ENCODE data around the gene CXorf49.

- TF ChIP-seq TOX (CRISPR knock-in tag; IDR thresholded peaks at IDR 0.05; ENCODE audit: borderline replicate concordance) = no peak
- TF ChIP-seq PATZ1 (CRISPR knock-in tag; IDR thresholded peaks at IDR 0.05; ENCODE audit: borderline replicate concordance) = no peak
- no peak for TF ChIP-seq GLIS3 (CRISPR knock-in tag; IDR thresholded peaks at IDR 0.05)
- TF ChIP-seq PPARA (CRISPR knock-in tag; IDR thresholded peaks at IDR 0.05; ENCODE audit: borderline replicate concordance) = no peak
- TF ChIP-seq ZNF565 (CRISPR knock-in tag; conservative IDR thresholded peaks at IDR 0.05; ENCODE audit: low read depth) = no peak
- no peak for TF ChIP-seq ZC3H10 (CRISPR knock-in tag; IDR thresholded peaks at IDR 0.05)
- TF ChIP-seq ZNF8 (CRISPR knock-in tag; IDR thresholded peaks at IDR 0.05) = no peak
- no peak for TF ChIP-seq RARB (CRISPR knock-in tag; IDR thresholded peaks at IDR 0.05)
- TF ChIP-seq, protein P1, sequence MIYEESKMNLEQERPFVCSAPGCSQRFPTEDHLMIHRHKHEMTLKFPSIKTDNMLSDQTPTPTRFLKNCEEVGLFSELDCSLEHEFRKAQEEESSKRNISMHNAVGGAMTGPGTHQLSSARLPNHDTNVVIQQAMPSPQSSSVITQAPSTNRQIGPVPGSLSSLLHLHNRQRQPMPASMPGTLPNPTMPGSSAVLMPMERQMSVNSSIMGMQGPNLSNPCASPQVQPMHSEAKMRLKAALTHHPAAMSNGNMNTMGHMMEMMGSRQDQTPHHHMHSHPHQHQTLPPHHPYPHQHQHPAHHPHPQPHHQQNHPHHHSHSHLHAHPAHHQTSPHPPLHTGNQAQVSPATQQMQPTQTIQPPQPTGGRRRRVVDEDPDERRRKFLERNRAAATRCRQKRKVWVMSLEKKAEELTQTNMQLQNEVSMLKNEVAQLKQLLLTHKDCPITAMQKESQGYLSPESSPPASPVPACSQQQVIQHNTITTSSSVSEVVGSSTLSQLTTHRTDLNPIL (CRISPR knock-in tag; IDR thresholded peaks at IDR 0.05; ENCODE audit: low read depth) = no peak
- no peak for TF ChIP-seq CSRNP3 (CRISPR knock-in tag; IDR thresholded peaks at IDR 0.05)
- TF ChIP-seq ZFP3 (CRISPR knock-in tag; IDR thresholded peaks at IDR 0.05) = no peak
- no peak for TF ChIP-seq ZNF70 (CRISPR knock-in tag; IDR thresholded peaks at IDR 0.05)
- no peak for TF ChIP-seq OSR1 (CRISPR knock-in tag; IDR thresholded peaks at IDR 0.05)
- TF ChIP-seq ZFP30 (CRISPR knock-in tag; IDR thresholded peaks at IDR 0.05) = no peak
Observed at GRCh38 chrX:71679575-71680207, 38.4 kb downstream of the CXorf49 start.
